Fibroblast of mammary gland (primary cell): Measurements from ENCODE around the gene RBBP7.

Experiments
- DNase-seq: peaks from one replicate; pipeline ENCODE4 v3.0.0-alpha.2; 2010; ENCODE audit warnings: low read depth
- H3K4me3 ChIP-seq: 2 replicates; pipeline ENCODE4 v1.5.1; 2011; ENCODE audit warnings: low read depth, mild to moderate bottlenecking, low read length, moderate library complexity; ENCODE audit not compliant: control insufficient read depth
- TF ChIP-seq, protein P1 (sequence below): conservative IDR thresholded peaks from 2 replicates; pipeline ENCODE4 v1.5.1; 2011; ENCODE audit warnings: low read depth, low read length, inconsistent platforms; ENCODE audit not compliant: control insufficient read depth, insufficient read depth

Gene RBBP7

DNA sequence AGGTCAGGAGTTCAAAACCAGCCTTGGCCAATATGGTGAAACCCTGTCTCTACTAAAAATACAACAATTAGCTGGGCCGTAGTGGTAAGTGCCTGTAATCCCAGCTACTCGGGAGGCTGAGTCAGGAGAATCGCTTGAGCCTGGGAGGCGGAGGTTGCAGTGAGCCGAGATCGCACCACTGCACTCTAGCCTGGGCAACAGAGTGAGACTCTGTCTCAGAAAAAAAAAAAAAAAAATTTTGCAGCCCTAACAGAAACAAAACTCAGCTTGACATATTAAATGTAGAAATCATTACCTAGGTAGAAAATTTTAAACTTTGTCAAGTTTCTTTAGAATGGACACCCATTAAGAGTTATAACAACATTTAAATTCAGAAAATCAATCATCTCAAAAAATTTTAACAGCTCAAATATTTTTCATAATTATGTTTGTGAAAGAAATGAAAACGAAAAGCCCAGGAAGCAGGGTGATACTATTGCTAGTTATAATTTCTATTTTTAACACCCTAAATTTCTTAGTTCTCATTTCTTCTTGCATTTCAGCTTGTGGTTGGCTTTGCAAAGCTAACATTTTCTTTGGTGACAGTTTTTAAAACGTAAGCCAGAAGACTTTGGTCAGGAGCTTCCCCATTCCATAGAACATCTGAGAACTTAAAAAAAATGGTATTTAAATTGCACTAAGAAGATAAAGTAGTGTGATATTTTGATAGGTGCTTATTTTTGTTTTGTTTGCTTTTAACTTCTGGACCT, 33.3 kb upstream of the RBBP7 start:
- TF ChIP-seq, protein P1, sequence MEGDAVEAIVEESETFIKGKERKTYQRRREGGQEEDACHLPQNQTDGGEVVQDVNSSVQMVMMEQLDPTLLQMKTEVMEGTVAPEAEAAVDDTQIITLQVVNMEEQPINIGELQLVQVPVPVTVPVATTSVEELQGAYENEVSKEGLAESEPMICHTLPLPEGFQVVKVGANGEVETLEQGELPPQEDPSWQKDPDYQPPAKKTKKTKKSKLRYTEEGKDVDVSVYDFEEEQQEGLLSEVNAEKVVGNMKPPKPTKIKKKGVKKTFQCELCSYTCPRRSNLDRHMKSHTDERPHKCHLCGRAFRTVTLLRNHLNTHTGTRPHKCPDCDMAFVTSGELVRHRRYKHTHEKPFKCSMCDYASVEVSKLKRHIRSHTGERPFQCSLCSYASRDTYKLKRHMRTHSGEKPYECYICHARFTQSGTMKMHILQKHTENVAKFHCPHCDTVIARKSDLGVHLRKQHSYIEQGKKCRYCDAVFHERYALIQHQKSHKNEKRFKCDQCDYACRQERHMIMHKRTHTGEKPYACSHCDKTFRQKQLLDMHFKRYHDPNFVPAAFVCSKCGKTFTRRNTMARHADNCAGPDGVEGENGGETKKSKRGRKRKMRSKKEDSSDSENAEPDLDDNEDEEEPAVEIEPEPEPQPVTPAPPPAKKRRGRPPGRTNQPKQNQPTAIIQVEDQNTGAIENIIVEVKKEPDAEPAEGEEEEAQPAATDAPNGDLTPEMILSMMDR: no peak
- H3K4me3 ChIP-seq: no peak overlapping the region
- DNase-seq: no peak

DNA sequence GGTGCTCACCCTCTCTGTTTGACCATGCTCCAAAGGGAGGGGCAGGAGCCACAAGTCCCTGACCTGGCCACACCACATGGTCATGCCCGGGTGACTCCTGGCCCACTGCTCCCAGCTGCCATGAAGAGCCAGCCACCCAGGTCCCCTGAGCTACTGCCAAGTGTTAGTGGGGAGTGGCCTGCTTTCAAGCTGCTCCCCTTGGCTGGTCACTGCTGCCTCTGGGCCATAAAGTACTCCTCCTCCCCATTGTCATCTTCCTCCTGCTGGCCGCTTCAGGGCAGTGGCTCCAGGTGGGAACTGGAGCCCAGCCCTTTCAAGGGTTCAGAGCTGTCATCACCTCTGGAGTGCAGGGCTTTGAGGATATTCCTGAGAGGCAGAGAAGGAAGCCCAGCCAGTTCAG, 27.3 kb upstream of the RBBP7 start:
- H3K4me3 ChIP-seq: no peak overlapping the region
- TF ChIP-seq, protein P1: no peak
- DNase-seq: no peak

DNA sequence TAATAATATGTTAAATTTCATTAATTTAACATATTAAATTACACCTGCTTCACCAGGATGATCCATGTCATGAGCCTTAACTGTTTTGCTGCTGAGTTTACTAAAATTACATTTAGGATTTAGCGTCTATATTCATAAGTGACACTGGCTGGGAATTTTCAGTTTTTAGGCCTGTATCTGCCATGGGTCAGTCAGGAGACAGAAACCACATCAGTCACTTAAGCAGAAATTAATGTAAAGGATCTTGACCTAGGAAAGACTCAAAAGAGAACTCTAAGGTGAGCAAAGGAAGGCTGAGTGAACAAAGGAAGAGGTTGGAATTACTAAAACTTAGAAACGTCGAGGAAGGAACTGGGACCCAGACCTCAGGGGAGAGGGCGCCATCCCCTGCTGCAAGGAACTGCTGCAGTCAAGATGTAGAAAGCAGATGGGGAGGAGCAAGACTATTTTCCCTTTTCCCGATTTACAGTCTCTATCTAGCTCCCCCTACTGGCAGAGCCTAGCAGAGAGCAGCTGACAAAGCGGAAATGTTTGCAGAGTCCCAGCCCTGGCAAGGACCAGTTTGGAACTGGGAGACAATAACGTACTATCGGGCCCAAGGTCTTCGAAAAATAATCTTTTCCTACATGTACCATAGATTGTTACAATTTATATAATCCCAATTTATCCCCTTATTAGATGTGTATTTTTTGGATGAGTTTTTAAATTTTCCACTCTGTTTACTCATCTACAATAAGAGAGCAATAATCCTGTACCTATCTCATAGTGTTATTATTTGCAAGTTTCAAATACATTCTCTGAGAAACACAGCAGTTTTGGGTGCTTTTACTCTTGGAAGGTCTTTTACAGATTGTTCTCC, 22.6 kb upstream of the RBBP7 start:
- TF ChIP-seq, protein P1: peak; percentile 93
- DNase-seq: peak; percentile 82
- H3K4me3 ChIP-seq: no peak overlapping the region

DNA sequence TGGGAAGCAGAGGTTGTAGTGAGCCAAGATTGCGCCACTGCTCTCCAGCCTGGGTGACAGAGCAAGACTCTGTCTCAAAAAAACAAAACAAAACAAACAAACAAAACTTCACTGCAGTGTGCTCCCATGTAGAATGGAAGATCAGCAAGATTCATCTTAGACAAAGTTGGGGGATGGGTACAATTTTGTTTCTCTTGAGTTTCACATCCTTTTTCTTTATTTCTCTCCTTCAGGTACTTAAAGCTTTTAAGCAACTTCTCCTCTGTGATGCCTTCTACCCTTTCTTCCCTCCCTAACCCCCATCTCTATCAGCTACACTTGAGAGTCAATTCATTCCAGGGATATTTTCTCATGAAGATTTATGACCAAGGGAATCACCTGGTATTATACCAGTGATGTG, 15.5 kb upstream of the RBBP7 start:
- H3K4me3 ChIP-seq: no peak overlapping the region
- DNase-seq: no peak
- TF ChIP-seq, protein P1: no peak

DNA sequence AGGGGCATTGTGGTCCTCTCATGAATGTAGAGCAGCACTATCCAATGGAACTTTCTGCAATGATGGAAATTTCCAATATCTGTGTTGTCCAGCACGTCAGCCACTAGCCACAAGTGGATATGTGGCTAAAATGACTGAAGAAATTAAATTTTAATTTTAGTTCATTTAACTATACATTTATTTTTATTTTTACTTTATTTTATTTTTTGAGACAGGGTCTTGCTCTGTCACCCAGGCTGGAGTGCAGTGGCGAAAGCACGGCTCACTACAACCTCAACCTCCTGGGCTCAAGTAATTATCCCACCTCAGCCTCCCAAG, 13.3 kb upstream of the RBBP7 start:
- H3K4me3 ChIP-seq: no peak overlapping the region
- no peak for DNase-seq
- TF ChIP-seq, protein P1: no peak

DNA sequence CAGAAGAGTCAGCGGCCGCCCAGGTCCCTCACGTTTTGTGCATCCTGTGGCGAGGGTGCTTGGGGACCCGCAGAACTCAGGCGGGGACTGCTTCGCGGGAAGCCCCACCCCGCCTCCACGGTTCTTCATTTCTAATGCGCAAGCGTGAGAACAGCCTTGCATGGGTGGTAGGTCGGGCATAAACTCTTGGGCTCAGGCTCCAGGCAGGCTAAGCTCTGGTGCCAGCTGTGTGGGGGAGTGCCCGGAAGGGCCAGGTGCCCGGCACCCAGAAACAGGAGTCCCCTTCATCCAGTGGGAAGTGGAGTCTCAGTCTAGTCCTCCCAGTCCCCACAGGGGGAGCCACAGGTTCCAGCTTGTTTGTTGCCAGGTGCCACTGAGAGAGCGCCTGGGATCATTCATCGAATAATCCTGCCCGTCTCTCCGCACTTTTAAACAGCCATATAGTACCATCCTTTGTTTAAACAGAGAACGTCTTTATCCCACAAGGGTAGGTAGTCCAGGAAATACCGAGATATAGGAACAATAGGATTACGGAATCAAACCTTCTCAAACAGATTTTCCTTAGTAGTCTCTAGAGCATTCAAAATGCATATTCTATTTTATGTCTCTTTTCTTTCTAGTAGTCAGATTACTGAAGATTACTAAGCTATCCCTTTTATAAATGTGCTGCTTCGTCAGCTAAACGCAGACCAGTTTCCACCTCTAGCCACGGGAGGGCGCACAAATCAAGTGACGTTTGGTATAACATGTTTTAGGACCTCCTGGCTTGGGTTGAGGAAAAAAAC, 12.7 kb upstream of the RBBP7 start:
- peak; percentile 69 for DNase-seq
- H3K4me3 ChIP-seq: peak overlapping the region; percentile 52
- TF ChIP-seq, protein P1: peak; percentile 79
